Duodenal mucosa (tissue), 2 donors: Measurements from ENCODE around the gene GTF2A1.
A peak's percentile ranks its signal among the peaks of the same experiment; 100 is the strongest.

Experiments
- H3K27ac ChIP-seq: one replicate; pipeline ENCODE4 v1.7.0; 2013; ENCODE audit warnings: low read depth, low read length
- H3K27me3 ChIP-seq, 2 donors: one replicate each; pipeline ENCODE4 v1.7.0; 2013; ENCODE audit warnings: low read length in 2 of 2, control low read depth in 1 of 2; ENCODE audit not compliant: insufficient read depth in 2 of 2, control insufficient read depth in 1 of 2
- H3K36me3 ChIP-seq, 2 donors: one replicate each; pipeline ENCODE4 v1.7.0; 2013; ENCODE audit warnings: low read length in 2 of 2, control low read depth in 1 of 2; ENCODE audit not compliant: insufficient read depth in 2 of 2, control insufficient read depth in 1 of 2
- H3K4me1 ChIP-seq, 2 donors: one replicate each; pipeline ENCODE4 v1.7.0; 2013; ENCODE audit warnings: low read length in 2 of 2, control low read depth in 1 of 2; ENCODE audit not compliant: insufficient read depth in 2 of 2, control insufficient read depth in 1 of 2
- H3K4me3 ChIP-seq, 2 donors: one replicate each; pipeline ENCODE4 v1.7.0; 2013; ENCODE audit warnings: low read length in 2 of 2, low read depth in 1 of 2
- H3K9ac ChIP-seq, 2 donors: one replicate each; pipeline ENCODE4 v1.7.0; 2013; ENCODE audit warnings: low read length in 2 of 2, low read depth in 1 of 2
- H3K9me3 ChIP-seq, 2 donors: one replicate each; pipeline ENCODE4 v1.7.0; 2013; ENCODE audit warnings: low read length in 2 of 2, control low read depth in 1 of 2; ENCODE audit not compliant: control insufficient read depth in 1 of 2

The GTF2A1 gene

GRCh38 chr14:81192594-81192993 lies 28.2 kb downstream of the GTF2A1 start:
- H3K36me3 ChIP-seq, result peaks cover 31 to 55% of the 10 kb centered on the region in 2 donors
- H3K4me3 ChIP-seq, result no peak overlapping the region
- no peaks in the 10 kb centered on the region for H3K27me3 ChIP-seq
- no peak overlapping the region for H3K27ac ChIP-seq
- no peaks in the 10 kb centered on the region for H3K4me1 ChIP-seq
- H3K9ac ChIP-seq, result no peak overlapping the region
- H3K9me3 ChIP-seq, result no peaks in the 10 kb centered on the region

DNA sequence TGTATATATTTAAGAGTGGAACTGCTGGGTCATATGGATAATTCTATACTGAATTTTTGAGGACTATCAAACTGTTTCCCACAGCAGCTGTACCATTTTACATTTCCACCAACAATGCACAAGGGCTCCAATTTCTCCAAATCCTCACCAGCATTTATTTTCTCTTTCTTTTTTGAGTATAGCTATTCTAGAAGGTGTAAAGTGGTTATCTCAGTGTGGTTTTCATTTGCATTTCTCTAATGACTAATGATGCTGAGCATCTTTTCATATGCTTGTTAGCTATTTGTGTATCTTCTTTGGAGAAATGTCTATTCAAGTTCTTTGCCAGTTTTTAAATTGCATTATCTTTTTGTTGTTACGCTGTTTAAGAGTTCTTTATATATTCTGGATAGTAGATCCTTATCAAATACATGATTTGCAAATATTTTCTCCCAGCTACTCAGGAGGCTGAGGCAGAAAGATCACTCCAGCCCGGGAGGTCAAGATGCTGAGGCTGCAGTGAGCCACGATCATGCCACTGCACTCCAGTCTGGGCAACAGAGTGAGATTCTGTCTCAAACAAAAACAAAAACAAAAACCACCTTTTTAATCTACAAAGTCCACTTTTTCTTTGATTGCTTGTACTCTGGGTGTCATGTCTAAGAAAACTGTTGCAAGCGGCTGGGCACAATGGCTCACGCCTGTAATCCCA lies 32.8 kb downstream of the GTF2A1 start:
- Histone ChIP-seq H3K27ac (no peak overlapping the region), H3K36me3 (peaks cover 18 to 55% of the 10 kb centered on the region in 2 donors), H3K27me3 (no peaks in the 10 kb centered on the region), H3K9me3 (no peaks in the 10 kb centered on the region), H3K4me3 (no peak overlapping the region), H3K9ac (no peak overlapping the region), H3K4me1 (no peaks in the 10 kb centered on the region)

GRCh38 chr14:81179631-81180030 lies 41.1 kb downstream of the GTF2A1 start:
- no peaks in the 10 kb centered on the region for H3K27me3 ChIP-seq
- H3K4me3 ChIP-seq, result no peak overlapping the region
- no peaks in the 10 kb centered on the region for H3K9me3 ChIP-seq
- H3K4me1 ChIP-seq, result peaks cover 5 to 8% of the 10 kb centered on the region in 2 donors
- H3K9ac ChIP-seq, result no peak overlapping the region
- H3K36me3 ChIP-seq, result peaks cover 6 to 10% of the 10 kb centered on the region in 2 donors
- no peak overlapping the region for H3K27ac ChIP-seq

DNA sequence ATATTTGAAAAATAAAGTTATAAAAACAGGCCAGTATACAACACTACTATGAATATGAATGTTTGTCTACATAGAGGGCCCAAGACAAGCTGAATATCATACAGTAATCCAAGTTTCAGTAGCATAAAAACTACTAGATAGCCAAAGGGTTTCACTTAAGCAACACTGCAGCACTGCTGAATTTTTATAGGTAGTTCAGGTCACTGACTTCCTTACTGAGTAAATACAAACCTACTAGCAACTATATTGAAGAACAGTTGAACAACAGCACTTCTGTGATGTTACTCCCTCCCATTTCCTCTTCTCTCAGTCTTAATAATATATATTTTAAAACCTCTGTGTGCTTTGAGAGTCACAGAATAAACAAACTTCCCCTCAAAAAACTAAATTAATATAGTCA lies 42.7 kb downstream of the GTF2A1 start:
- H3K4me1 ChIP-seq, result peaks cover 5 to 8% of the 10 kb centered on the region in 2 donors
- H3K27ac ChIP-seq, result no peak overlapping the region
- peaks cover 0 to 5% of the 10 kb centered on the region in 2 donors for H3K36me3 ChIP-seq
- peak overlapping the region; percentile 57 to 62 for H3K4me3 ChIP-seq
- H3K27me3 ChIP-seq, result no peaks in the 10 kb centered on the region
- no peaks in the 10 kb centered on the region for H3K9me3 ChIP-seq
- no peak overlapping the region for H3K9ac ChIP-seq

DNA sequence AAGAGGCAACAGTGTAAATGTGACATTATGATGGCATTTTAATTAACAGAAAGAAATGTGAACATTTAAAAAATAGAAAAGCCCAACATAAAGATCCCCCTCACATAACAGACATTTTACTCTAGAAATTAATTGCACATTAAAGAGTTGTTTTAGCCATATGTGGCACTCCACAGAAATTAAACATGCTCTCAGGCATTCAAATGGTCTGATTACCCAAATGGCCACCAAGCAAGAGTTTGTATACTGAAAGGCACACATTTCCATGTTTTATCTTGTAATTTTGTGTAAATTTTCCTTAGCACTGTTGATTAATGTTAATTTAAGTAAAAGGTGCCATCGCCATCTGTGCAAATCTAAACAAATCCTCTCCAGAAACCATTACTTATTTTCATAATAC lies 43.5 kb downstream of the GTF2A1 start:
- H3K36me3 ChIP-seq, result peaks cover 0 to 5% of the 10 kb centered on the region in 2 donors
- no peaks in the 10 kb centered on the region for H3K27me3 ChIP-seq
- peak overlapping the region in 1 of 2 donors; percentile 21 for H3K9ac ChIP-seq
- H3K4me3 ChIP-seq, result peak overlapping the region; percentile 57 to 62
- no peaks in the 10 kb centered on the region for H3K9me3 ChIP-seq
- peaks cover 5 to 8% of the 10 kb centered on the region in 2 donors for H3K4me1 ChIP-seq
- H3K27ac ChIP-seq, result peak overlapping the region; percentile 26

DNA sequence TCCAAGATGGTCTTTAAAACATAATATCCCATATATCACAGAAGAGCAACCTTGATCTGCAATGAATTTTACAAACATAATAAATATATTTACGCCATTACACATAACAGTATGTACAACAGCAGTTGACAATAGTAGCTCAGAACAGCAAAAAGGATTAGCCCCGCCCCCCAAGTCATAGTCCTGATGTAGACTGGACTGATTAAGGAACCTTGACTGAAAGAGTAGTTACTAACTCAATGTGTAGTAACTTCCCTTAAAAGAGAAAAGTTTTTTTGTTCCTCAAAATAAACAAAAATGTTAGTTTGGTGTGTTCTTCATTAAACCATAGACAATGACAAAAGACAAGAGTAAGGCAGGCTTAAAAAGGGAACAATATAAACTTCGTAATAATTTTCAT lies 44.5 kb downstream of the GTF2A1 start:
- H3K36me3 ChIP-seq, result peaks cover 0 to 5% of the 10 kb centered on the region in 2 donors
- no peak overlapping the region for H3K27ac ChIP-seq
- no peaks in the 10 kb centered on the region for H3K9me3 ChIP-seq
- H3K4me3 ChIP-seq, result no peak overlapping the region
- no peaks in the 10 kb centered on the region for H3K27me3 ChIP-seq
- H3K9ac ChIP-seq, result no peak overlapping the region
- H3K4me1 ChIP-seq, result peaks cover 5 to 8% of the 10 kb centered on the region in 2 donors

DNA sequence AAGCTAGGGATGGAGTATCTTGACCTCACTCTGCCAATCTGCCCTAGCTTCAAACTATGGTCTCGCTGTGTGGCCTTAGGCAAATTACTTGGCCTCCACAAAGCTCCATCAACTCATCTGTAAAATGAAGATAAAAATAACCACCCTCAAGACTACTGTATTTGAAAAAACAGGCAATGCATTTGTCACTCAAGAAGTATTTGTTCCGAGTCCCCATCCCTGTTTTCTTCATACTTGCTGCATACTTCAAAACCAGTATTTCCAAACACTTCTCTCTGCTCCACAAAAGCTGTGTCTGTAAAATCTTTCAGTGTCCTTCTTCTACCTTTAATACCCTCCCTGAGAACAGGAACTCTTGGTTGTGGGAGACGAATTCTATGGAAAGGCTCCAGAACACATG lies 47.9 kb downstream of the GTF2A1 start:
- Histone ChIP-seq H3K36me3 (no peaks in the 10 kb centered on the region), H3K9ac (no peak overlapping the region), H3K27ac (no peak overlapping the region), H3K4me1 (peaks cover 4 to 15% of the 10 kb centered on the region in 2 donors), H3K27me3 (no peaks in the 10 kb centered on the region), H3K4me3 (no peak overlapping the region), H3K9me3 (no peaks in the 10 kb centered on the region)

DNA sequence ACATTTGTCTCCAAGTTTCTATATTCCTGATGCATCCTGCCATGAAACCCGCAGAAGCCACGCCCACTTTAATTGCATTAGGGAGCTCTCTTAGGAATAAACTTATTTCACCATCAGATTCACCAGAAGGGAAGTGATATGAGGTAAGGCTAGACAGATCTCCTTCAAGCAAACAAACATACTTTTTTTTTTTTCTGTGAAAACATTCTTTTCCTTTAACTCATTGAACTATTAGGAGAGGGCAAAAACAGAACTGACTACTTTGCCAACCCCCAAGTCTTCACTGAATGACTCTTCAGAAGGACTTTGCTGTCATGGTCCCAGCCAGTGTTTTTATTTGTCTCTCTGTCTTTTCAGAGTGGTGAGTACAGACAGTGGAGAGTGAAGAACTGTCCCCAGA lies 48.4 kb downstream of the GTF2A1 start:
- H3K4me3 ChIP-seq, result no peak overlapping the region
- H3K36me3 ChIP-seq, result no peaks in the 10 kb centered on the region
- no peaks in the 10 kb centered on the region for H3K27me3 ChIP-seq
- H3K27ac ChIP-seq, result no peak overlapping the region
- H3K9me3 ChIP-seq, result no peaks in the 10 kb centered on the region
- no peak overlapping the region for H3K9ac ChIP-seq
- H3K4me1 ChIP-seq, result peaks cover 0 to 12% of the 10 kb centered on the region in 2 donors

DNA sequence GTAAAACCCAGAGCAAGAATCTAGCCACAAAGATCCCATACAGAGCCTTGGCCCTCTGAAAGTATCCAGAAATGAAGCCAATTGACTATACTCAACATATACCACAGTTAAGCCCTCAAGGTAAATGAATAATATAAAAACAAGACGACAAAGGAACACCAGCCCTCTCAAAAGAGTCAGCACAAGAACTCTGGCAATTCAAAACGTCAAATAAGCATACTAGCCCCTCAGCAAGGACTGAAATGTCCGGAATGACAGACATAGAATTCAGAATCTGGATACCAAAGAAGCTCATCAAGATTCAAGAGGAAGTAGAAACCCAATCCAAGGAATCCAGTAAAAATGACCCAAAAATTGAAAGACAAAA lies 49.9 kb downstream of the GTF2A1 start:
- H3K27me3 ChIP-seq, result no peaks in the 10 kb centered on the region
- H3K9me3 ChIP-seq, result no peaks in the 10 kb centered on the region
- peak overlapping the region; percentile 95 for H3K27ac ChIP-seq
- H3K36me3 ChIP-seq, result no peaks in the 10 kb centered on the region
- H3K9ac ChIP-seq, result peak overlapping the region; percentile 74 to 89
- peaks cover 0 to 12% of the 10 kb centered on the region in 2 donors for H3K4me1 ChIP-seq
- H3K4me3 ChIP-seq, result peak overlapping the region in 1 of 2 donors; percentile 85

- Histone ChIP-seq H3K4me3 (peak overlapping the region; percentile 85 to 92), H3K4me1 (peaks cover 0 to 12% of the 10 kb centered on the region in 2 donors), H3K27ac (peak overlapping the region; percentile 95), H3K9me3 (no peaks in the 10 kb centered on the region), H3K27me3 (no peaks in the 10 kb centered on the region), H3K36me3 (no peaks in the 10 kb centered on the region), H3K9ac (peak overlapping the region; percentile 74 to 89)
Observed at GRCh38 chr14:81170104-81170828, 50.5 kb downstream of the GTF2A1 start.
